Lower leg skin (tissue), 3 donors: ENCODE results near the gene SOX5.

Source experiments
- POLR2A ChIP-seq, 2 donors: fragments of 450-650 bp; IDR thresholded peaks; one replicate each; pipeline ENCODE4 v1.6.1; 2016 to 2017; ENCODE audit warnings: antibody characterized with exemption in 2 of 2, mild to moderate bottlenecking in 1 of 2, moderate library complexity in 1 of 2
- TF ChIP-seq, protein P1 (sequence below), 3 donors: fragments of 450-650 bp; IDR thresholded peaks; one replicate each; pipeline ENCODE4 v1.5.1; 2016; ENCODE audit warnings: antibody characterized with exemption in 3 of 3, mild to moderate bottlenecking in 3 of 3, moderate library complexity in 2 of 3

DNA sequence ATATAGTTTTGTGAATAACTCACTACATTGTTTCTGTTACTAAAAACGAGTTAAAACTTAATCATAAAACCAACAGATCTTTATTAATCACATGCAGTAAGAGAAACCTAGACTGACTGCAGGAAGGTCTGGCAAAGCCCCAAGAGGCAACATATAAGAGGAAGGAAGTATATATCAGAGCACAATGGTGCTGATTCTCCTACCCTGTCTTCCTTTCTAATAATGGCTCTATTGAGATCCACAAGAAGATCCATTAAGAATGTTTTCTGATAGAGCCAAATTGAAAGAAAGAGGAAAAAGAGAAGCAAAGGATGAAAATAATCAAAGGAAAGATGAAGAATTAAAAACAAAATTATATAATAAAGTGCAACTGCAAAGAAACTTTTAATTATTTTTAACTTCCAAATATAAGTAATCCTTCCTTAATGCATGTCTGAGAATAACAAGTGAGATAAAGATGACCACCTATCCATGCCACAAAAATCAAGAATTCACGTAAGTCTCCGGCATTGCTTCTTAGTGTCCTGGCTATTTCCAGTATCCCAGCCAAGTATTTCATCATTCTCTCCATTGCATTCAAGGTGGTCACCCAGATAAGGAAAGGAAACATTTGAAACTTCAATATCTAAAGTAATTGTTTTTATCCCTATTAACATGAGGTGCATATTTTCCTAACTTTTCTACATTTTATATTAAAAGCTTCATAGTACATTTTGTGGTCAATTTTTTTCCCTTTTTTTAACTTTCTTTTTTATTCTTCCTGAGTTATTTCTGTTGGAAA lies 62.2 kb downstream of the SOX5 start:
- TF ChIP-seq, protein P1, sequence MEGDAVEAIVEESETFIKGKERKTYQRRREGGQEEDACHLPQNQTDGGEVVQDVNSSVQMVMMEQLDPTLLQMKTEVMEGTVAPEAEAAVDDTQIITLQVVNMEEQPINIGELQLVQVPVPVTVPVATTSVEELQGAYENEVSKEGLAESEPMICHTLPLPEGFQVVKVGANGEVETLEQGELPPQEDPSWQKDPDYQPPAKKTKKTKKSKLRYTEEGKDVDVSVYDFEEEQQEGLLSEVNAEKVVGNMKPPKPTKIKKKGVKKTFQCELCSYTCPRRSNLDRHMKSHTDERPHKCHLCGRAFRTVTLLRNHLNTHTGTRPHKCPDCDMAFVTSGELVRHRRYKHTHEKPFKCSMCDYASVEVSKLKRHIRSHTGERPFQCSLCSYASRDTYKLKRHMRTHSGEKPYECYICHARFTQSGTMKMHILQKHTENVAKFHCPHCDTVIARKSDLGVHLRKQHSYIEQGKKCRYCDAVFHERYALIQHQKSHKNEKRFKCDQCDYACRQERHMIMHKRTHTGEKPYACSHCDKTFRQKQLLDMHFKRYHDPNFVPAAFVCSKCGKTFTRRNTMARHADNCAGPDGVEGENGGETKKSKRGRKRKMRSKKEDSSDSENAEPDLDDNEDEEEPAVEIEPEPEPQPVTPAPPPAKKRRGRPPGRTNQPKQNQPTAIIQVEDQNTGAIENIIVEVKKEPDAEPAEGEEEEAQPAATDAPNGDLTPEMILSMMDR (IDR thresholded peaks at IDR 0.05), result no peak
- no peak for TF ChIP-seq POLR2A (IDR thresholded peaks at IDR 0.05)
